Glomerular visceral epithelial cell (primary cell): Measurements from ENCODE around the gene NOPCHAP1.
A peak's percentile ranks its signal among the peaks of the same experiment; 100 is the strongest.
"Not testable (repeated sequence)": the region's sequence is repeated elsewhere in the genome, so short reads cannot be mapped to it uniquely, and the experiment has no call there.

Experiments
- DNase-seq: peaks from one replicate; pipeline ENCODE4 v3.0.0-alpha.2; 2016; ENCODE audit errors: extremely low spot score

The NOPCHAP1 gene, protein sequence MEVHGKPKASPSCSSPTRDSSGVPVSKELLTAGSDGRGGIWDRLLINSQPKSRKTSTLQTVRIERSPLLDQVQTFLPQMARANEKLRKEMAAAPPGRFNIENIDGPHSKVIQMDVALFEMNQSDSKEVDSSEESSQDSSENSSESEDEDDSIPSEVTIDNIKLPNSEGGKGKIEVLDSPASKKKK

DNA sequence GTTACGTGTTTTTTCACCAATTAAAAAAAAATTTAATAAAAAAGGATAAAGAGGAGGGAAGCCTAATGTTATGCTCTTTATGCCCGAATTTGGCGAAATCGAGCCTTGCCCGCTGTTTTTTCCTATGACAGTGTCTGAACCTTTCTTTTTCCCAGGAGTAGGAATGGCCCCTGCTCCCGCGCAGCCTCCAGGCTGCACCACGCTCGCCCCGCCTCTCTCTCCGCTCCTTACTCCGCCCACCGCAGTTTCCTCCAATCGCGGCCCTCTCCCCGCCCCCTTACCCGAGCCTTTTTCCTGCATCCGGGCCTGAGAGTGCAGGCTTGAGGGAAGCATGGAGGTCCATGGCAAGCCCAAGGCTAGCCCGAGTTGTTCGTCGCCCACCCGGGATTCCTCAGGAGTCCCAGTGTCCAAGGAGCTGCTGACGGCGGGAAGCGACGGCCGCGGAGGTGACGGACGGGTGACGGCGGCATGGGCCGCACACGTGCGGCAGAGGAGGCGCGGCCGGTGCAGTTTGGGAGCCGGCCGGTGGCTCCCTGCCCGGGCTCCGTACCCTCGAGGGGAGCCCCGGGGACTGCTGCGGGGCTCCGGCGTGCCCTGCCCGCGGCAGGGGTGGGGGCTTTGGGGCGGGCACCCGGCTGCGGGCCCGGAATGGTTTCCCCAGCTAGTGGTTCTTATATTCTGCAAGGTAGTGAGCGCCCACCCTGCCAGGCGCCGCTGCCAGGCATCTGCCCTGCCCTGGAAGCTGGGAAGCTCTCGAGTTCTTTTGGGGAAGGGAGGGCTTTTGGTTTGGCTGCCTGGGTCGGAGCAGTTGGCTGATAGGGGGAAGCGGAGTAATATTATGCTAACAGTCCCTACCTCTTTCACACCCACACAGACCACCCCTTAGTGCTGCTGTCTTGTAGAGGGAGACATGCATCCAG is at the start of gene NOPCHAP1:
NOPCHAP1 (plus strand) TSS at position 295 of the 920 bp plus-strand sequence; CDS start at position 332, 37 bp downstream.
- DNase-seq, result peak; percentile 86

DNA sequence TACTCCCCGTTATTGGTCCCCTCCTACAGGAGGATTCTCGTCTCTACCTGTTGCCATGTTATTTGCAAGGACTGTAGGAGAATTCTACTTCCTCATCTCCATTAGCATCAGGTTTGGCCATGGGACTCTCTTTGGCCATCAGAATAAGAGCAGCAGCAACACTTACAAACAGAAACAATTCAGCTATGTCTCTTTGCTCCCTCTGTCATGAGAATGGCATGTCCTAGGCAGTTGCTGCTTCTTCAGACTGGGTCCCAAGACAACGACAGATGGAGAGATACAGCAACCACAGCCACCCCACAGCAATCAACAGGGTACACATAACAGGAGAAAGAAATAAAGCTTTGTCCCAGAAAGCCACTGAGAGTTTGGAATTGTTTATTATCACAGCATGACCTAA is 47.7 kb upstream of the NOPCHAP1 start:
- DNase-seq, result no peak

DNA sequence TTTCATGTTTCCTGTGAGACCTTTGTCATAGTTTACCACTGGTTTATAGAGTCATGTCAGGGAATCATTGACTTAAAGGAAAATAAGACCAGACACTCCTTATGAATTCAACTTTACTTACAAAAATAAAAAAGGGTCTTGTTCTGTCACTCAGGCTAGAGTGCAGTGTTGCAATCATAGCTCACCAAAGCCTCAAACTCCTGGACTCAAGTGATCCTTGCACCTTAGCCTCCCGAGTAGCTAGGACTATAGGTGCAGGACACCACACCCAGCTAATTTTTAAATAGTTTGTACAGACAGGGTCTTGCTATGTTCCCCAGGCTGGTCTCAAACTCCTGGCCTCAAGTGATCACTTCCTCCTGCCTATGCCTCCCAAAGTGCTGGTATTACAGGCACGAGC is 47.0 kb upstream of the NOPCHAP1 start:
- DNase-seq, result no peak

DNA sequence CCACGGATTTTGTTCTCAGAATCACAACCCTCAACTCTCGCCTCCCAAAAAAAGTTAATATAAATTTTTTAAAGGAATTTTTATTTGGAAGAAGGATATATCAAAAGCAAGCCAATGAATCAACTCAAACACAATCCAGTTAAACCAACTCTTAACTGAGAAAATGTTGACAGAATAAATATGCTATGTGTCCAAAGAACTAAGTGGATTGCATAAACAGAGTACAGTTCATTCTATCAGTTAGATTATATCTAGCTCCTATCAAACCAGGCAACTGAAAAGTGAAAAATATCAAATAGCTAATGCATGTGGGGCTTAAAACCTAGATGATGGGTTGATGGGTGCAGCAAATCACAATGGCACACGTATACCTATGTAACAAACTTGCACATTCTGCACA is 44.7 kb upstream of the NOPCHAP1 start:
- no peak for DNase-seq

DNA sequence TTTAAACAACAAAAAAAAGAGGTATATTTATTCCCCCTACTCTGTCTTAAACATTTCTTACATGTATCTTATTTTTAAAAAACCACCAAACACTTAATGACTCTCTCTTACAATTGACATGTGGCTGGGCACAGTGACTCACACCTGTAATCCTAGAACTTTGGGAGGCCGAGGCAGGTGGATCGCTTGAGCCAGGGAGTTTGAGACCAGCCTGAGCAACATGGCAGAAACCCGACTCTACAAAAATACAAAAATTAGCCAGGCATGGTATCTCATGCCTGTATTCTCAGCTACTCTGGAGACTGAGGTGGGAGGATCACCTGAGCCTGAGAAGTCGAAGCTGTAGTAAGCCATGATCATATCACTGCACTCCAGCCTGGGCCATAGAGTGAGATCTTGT is 44.0 kb upstream of the NOPCHAP1 start:
- DNase-seq, result no peak

DNA sequence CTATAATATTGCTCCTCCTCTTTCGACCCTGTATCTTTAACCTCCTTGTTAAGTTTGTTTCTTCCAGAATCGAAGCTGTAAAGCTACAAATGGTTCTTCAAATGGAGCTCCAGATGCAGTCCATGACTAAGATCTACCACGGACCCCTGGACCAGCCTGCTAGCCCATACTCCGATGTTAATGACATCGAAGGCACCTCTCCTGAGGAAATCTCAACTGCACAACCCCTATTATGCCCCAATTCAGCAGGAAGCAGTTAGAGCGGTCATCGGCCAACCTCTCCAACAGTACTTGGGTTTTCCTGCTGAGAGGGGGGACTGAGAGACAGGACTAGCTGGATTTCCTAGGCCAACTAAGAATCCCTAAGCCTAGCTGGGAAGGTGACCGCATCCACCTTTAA is 42.7 kb upstream of the NOPCHAP1 start:
- not testable (repeated sequence) for DNase-seq

DNA sequence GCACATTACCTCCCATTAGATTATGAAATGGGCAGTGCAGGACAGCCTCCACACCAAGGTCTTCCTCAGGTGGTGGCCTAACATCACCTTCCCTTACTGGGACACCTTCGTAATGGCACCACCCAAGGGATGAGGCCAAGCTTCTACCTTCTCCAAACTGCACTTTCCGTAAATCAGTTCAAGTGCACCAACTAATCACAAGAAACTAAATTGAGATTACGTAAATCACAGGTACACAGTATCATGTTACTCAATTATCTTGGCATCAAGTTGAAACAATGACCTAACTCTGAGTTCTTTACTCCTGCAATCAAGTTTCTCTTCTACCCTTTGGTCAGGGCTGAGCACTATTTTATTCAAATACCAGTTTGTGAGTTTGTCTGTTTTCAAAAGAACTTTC is 41.9 kb upstream of the NOPCHAP1 start:
- DNase-seq, result no peak

DNA sequence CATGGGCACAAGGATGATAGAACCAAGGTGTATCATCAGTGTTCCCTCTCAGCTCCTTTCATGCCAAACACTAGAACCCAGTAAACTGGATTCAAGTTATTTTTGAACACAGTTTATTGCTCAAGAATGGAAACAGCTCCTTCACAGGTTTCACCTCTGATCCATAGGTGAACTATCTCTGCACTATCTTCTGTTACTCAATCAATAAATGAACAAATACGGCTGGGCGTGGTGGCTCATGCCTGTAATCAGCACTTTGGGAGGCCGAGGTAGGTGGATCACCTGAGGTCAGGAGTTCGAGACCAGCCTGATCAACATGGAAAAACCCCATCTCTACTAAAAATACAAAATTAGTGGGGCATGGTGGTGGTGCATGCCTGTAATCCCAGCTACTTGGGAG is 37.4 kb upstream of the NOPCHAP1 start:
- not testable (repeated sequence) for DNase-seq

DNA sequence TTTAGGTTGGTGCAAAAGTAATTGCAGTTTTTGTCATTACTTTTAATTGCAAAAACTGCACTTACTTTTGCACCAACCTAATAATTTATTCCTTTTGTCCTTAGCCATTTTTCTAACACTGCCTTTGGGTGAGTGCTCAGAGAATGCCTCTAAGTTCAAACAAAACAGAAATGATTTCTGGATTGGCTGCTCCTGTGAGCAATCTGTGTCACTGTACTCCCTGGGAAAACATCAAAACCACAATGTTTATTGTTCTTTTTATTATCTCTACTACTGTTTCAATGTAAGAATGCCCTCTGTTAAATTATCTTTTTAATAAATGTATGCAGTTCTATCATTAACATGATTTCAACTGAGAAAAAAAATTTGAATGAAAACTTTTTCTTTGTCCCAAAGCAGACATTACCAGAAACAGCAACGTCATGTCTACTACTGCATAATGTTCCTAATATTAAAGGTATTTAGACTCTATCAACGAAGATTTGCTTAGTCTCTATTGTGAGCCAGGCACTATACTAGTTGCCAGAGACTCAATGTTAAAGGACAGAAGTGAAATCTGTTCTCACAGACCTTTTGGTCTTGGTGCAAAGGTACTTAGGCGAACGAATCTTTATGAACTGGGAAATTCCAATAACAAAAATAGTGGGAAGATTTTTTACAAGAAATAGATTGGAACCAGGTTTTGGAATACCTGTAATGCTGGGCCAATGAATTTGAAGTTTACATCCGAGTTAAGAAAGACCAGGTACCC is 34.2 kb upstream of the NOPCHAP1 start:
- DNase-seq, result no peak

DNA sequence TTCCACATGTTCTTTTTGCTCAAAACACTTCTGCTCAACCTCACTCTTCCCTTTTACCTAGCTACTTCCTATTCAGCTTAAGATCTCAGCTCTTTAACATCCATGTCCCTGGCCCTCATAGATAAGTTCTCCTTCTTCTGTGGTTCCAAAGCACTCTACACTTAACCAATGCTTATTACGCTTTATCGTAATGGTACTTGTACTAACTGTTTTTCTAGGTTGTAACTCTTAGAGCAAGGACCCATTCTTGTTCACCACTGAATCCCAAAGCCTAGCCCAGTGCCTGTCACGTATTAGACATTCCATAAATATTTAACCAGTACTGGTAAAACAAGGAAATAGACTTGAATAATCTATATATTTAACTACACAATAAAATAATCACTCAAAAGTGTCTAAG is 33.3 kb upstream of the NOPCHAP1 start:
- DNase-seq, result peak; percentile 33

DNA sequence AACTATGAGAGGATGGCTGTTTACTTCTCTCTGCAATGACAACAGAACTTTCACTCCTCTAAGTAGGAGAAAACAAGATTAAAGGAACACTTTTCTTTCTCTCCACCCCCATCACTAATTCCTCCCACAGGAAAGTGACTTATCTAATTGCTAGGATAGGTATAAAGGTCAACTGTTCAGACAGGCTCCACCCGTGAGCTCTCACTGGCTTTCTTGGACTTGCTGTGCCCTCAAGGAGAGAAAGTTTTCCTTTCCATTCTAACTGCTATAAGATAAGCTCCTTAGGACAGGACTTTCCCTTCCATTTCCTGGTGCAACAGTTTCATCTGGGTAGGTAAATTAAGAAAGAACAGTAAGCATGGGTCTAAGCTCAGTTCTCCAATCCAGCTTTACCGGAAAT is 32.8 kb upstream of the NOPCHAP1 start:
- no peak for DNase-seq

DNA sequence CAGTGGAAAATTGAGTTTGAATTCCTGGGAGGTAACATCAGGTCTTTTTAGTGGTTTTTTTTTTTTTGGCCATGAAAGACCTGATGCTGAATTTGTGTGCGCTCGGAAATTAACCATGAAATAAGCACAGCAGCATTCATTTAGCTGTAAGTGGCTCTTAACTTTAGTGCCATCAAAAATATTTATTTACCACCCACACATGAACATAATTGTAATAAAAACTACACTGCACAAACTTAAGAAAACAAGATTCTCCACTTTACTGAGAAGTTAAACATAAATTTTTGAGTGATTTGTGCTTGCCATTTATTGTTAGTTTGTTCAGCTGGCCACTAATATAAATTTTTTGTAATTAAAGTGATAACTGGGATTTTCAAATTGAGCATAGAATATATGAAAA is 30.4 kb upstream of the NOPCHAP1 start:
- DNase-seq, result no peak

DNA sequence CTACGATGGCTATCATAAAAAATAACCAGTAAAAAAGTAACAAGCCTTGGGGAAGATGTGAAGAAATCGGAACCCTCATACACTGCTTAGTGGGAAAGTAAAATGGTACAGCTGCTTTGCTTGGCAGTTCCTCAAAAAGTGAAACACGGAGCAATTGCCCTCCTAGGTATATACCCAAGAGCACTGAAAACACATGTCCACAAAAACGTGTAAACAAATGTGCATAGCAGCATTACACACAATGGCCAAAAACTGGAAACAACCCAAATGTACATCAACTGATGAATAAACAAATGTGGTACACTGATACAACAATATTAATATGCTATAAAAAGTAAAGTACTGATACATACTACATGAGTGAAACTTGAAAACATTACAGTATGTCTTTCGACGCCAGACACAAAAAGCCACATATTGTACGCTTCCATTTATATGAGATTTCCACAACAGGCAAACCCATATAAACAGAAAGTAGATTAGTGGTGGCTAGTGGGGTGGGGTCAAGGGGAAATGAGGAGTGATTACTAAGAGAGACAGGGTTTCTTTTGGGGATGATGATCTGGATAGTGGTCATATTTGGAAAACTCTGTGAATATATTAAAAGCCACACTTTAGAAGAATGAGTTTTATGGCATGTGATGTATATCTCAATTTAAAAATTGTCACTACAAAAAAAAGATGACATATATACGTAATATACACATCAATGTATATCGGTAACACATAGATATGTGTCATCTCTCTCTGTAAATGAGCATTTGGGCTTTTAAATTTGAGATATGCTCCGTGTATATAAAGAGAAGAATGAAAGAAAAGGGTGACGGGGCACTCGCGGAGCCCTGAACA is 29.0 kb upstream of the NOPCHAP1 start:
- no peak for DNase-seq

DNA sequence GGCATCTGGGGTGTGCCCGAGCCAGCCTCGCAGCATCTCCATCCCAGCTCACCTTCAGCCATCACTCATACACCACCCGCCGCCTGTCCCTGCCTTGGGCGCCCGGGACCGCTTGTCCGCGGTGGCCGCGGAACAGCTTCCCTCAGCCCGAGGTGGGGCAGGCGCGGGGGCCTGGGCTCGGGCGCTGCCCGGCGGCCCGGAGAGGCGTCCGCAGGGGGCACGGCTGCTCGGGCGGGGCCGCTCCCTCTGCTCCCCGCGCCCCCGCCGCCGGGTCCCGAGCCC is 28.5 kb upstream of the NOPCHAP1 start:
- DNase-seq, result no peak

DNA sequence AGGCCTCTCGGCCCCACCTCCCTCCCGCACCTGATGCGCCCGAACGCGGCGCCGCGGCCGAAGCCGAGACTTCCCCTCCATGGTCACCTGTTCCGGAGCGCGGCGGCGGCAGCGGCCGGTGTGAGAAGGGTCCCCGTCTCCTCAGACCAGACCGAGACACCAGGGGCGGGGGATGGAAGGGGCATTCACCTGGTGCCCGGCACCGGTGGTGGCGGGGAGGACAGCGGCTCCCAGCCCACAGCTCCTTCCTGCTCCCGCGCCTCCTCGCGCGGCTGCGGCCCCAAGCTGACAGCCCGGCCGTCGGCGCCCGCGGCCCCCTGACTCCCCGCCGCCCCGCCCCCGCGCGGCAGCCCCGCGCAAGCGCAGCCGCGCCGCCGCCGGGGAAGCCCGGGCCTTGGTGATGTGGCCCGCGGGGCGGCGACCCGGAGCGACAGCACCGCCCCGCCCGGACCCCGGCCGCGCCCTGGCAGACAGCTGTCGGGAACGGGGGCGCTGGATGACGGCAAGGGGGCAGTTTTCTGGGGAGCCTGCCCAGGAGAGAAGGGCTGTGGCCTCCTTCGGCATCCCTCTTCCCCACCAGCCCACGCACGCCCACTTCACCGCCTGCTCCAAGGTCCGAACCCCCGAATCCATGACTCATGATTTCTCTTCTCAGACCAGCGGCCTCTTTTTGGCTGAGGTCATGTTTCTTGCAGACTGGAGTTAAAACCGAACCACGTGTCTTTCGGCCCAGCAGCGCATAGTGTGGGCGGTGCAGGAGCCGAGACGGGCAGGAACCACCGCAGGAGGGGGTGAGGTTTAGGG is 27.9 kb upstream of the NOPCHAP1 start, which contains the start of gene SLC41A2:
SLC41A2 (minus strand) TSS at position 290 of the 804 bp plus-strand sequence. CDS start 29,763 bp downstream, outside the sequence.
- DNase-seq, result peak; percentile 96

DNA sequence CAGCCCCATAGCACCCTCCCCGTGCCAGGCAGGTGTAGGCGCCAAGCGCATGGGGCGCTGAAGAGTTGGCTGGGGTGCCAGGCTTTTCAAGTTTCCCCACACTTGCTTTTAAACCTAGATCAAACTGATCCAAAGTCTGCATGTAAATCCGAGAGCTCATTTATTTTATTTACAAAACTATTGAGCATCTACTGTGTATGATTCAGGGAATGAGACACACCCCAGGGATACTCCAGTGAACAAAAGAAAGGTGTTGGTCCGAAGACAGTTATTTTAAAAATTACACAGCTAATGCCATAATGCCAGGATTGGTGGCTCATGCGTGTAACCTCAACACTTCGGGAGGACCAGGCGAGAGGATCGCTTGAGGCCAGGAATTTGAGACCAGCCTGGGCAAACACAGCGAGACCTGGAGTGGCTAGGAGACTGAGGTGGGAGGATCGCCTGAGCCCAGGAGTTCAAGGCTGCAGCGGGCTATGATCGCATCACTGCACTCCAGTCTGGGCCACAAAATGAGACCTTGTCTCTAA is 27.2 kb upstream of the NOPCHAP1 start:
- DNase-seq, result peak; percentile 66

DNA sequence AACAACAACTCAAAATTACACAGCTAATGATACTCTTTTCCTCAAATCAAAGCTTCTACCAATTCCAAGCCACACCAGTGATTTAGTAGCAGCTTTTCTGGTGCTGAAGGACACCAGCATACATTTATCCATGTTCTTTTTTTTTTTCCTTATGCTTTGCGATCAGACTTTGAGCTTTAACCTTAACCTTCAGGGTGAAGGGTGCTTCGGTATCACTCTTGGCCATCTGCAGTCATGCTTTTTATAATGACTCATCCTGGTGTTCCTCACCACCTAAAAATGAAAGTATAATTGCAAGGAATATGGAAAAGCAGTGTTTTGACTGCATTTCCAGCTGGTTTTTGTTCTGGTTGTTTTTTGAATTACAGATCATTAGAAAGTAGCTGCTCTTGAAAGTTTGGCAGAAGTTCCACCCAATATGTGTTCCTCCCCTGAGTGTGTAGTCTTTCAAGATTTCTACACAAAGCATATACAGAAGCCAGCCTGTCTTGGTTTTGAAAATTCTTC is 26.7 kb upstream of the NOPCHAP1 start:
- DNase-seq, result peak; percentile 49

DNA sequence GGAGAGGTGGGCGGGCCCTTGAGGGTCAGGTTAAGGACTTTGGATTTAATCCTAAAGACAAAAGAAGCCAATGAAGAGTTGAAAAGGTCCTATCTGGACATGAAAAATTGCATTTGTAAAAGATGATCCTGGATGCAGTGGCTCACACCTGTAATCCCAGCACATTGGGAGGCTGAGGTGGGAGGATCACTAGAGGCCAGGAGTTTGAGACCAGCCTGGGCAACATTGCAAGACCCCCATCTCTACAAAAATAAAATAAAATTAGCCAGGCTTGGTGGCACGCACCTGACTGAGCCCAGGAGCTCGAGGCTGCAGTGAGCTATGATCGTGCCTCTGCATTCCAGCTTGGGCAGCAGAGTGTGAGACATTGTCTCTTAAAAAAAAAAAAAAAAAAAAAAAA is 25.7 kb upstream of the NOPCHAP1 start:
- DNase-seq, result no peak

DNA sequence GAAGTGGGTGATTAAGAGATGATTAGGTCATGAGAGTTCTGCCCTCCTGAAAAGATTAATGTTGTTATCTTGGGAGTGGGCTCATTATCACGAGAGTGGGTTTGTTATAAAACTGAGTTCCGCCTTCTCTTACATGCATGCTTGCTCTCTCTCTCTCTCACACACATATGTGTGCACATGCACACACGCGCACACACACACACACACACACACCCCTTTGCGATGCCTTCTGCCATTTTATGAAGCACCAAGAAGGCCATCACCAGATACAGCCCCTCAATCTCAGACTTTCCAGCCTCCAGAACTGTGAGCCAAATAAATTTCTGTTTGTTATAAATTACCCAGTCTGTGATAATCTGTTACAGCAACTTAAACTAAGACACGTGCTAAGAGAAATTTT is 22.4 kb upstream of the NOPCHAP1 start:
- DNase-seq, result no peak

DNA sequence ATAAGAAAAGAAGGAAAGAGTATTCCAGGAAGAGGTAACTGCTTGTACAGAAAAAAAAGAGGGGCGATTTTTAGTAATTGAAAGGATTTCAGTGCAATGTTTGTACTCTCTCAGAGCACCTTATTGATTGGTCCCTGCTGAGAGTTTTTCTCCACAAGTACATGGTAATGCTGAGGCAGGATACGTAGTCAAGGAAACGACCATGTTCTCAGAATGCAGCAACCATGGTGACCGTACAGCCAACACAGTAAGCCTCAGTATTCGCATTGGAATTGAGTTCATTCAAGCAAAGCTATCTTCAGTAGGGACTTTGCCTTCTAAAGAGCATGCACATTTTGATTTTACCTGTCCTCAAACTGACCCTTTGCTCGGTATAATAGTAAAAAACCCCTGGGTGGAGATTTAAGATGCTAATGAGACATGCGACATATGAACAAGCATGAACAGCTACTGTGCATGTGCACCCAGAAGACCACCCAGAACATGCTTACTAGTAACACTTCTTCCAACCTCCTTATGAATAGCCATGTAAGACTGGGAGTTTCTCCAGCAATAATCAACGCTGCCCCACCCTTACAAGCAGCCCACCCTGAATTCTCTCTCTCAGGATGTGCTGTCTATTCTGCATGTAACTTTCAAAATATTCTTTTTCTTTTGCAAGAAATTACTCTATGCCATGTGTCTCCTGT is 21.8 kb upstream of the NOPCHAP1 start:
- no peak for DNase-seq
